Ovary (tissue), 9 donors: ENCODE data around the gene TMTC1. TPM values are rescaled to one million over a fixed set of nuclear protein-coding genes. Genes with fewer than 3 reads are reported as not detected.
"Not testable (repeated sequence)": the region's sequence is repeated elsewhere in the genome, so short reads cannot be mapped to it uniquely, and the experiment has no call there.

Experiments used
- DNase-seq, 5 donors: peaks; one replicate each; pipeline ENCODE4 v3.0.0-alpha.2; 2019 to 2020
- H3K27ac ChIP-seq, 2 donors: fragments of 200-600 bp; one replicate each; pipeline versions ENCODE4 v1.5.1 to v1.8.0; 2019 to 2022
- H3K27me3 ChIP-seq: fragments of 200-600 bp; one replicate; pipeline ENCODE4 v1.8.0; 2022
- H3K36me3 ChIP-seq: fragments of 200-600 bp; sonication (generic); one replicate; pipeline ENCODE4 v1.5.1; 2019
- H3K4me1 ChIP-seq: one replicate; pipeline ENCODE4 v1.8.1; 2013; ENCODE audit warnings: mild to moderate bottlenecking, moderate library complexity; ENCODE audit not compliant: insufficient read depth
- H3K4me3 ChIP-seq: fragments of 200-600 bp; sonication (generic); one replicate; pipeline ENCODE4 v1.5.1; 2017
- H3K9me3 ChIP-seq, 2 donors: fragments of 200-600 bp in 1 of 2; sonication (generic) in 1 of 2; one replicate each; pipeline versions ENCODE4 v1.5.1 to v1.8.1; 2013 to 2019; ENCODE audit warnings: mild to moderate bottlenecking in 1 of 2, moderate library complexity in 1 of 2
- CTCF ChIP-seq, 3 donors: fragments of 450-650 bp in 2 of 3; fragments of 200-600 bp in 1 of 3; IDR thresholded peaks; one replicate each; pipeline versions ENCODE4 v1.5.1 to v1.8.0; 2016 to 2022; ENCODE audit warnings: antibody characterized with exemption in 3 of 3, mild to moderate bottlenecking in 1 of 3
- EP300 ChIP-seq: sonication (generic); formaldehyde crosslinking; IDR thresholded peaks from one replicate; pipeline ENCODE4 v1.6.1; 2017; ENCODE audit warnings: antibody characterized with exemption
- POLR2A ChIP-seq: fragments of 450-650 bp; IDR thresholded peaks from one replicate; pipeline ENCODE4 v1.6.1; 2017; ENCODE audit warnings: antibody characterized with exemption, mild to moderate bottlenecking, moderate library complexity
- WGBS, 3 donors: extraction: QIAGEN DNeasy Blood & Tissue Kit in 1 of 3; methylation state at CpG; one replicate each; pipeline versions ENCODE4 v1.1.5 to v1.1.7; 2013 to 2017; 5-methylcytosine and 5-hydroxymethylcytosine counted together
- intact Hi-C, 4 donors: fragments of 100-400 bp; cut with DNase I; formaldehyde crosslinking; loops; one replicate each; pipeline versions ENCODE4 v1.11.0 to v1.15.1; 2022 to 2023
- polyA plus RNA-seq, 2 donors: library from polyadenylated mRNA; stranded (reverse); fragments of 200-250 nt in 1 of 2; fragments of 350-450 nt in 1 of 2; fragmentation: Illumina TruSeq in 1 of 2; extraction: RNeasy Lipid Tissue Mini Kit (QIAGEN cat#74804) in 1 of 2; gene quantifications; one replicate each; pipeline ENCODE4 v1.2.3, GENCODE V29; 2013 to 2014
- total RNA-seq, 7 donors: library from RNA; depleted of rRNA in 2 of 7; stranded (reverse); fragments of >200 nt in 2 of 7; fragmentation: NEBNext Ultra II Directional in 3 of 7; extraction: Animal tissue kit (Norgen Biotek cat#: 25700) in 3 of 7; gene quantifications; one replicate each; pipeline versions ENCODE4 v1.1.0 to v1.2.4, GENCODE V29; 2016 to 2023
- donor health status: DM: no; HTN: no; CAD: no; lungs with moderate emphysema.
- donor health status: DM: no; HTN: no; CAD: no.
- donor health status: Bipolar disorder and iron deficiency.
- donor health status: DM: yes; HTN: yes; CAD: no.
- donor health status: DM: no; HTN: no; CAD: no.
- donor health status: DM: yes; HTN: yes; CAD: no.

Gene TMTC1
- total and polyA plus RNA-seq, 9 donors, result 8.1 to 46.3 (median 21.3) TPM

- 8 to 20% (median 15%) methylated on average over 13 of the region's 13 CpGs for WGBS, 3 donors
- intact Hi-C loops, result no loop called here
- Histone ChIP-seq H3K4me1 (peaks cover 6% of the 10 kb centered on the region), H3K27ac (peak overlapping the region in 1 of 2 donors; percentile 69), H3K36me3 (no peaks in the 10 kb centered on the region), H3K27me3 (no peaks in the 10 kb centered on the region), H3K9me3 (no peaks in the 10 kb centered on the region), H3K4me3 (no peak overlapping the region)
- DNase-seq, result peak; percentile 22 to 68 (median 64)
- TF ChIP-seq EP300, result no peak
- TF ChIP-seq CTCF (IDR thresholded peaks at IDR 0.05), result no peak
- no peak for TF ChIP-seq POLR2A
Measured at GRCh38 chr12:29640589-29641345, 143.0 kb downstream of the TMTC1 start.

- peaks cover 6% of the 10 kb centered on the region for H3K4me1 ChIP-seq
- DNase-seq, result no peak
- no peak overlapping the region for H3K4me3 ChIP-seq
- no peaks in the 10 kb centered on the region for H3K36me3 ChIP-seq
- H3K27me3 ChIP-seq, result no peaks in the 10 kb centered on the region
- TF ChIP-seq POLR2A (no peak), CTCF (IDR thresholded peaks at IDR 0.05) (no peak), EP300 (no peak)
- H3K27ac ChIP-seq, result peak overlapping the region; percentile 4 to 69
- H3K9me3 ChIP-seq, result no peaks in the 10 kb centered on the region
- intact Hi-C loops, result no loop called here
- WGBS, 3 donors, result 58 to 78% (median 75%) methylated on average over 10 of the region's 10 CpGs
Measured at GRCh38 chr12:29639893-29640495, 143.7 kb downstream of the TMTC1 start.

- TF ChIP-seq POLR2A, result no peak
- TF ChIP-seq CTCF (IDR thresholded peaks at IDR 0.05), result no peak
- TF ChIP-seq EP300, result no peak
- Histone ChIP-seq H3K4me3 (no peak overlapping the region), H3K4me1 (peaks cover 6% of the 10 kb centered on the region), H3K9me3 (no peaks in the 10 kb centered on the region), H3K27ac (no peak overlapping the region), H3K36me3 (no peaks in the 10 kb centered on the region), H3K27me3 (no peaks in the 10 kb centered on the region)
- intact Hi-C loops, result no loop called here
- no peak for DNase-seq
- WGBS, 3 donors, result 45 to 78% (median 73%) methylated on average over 8 of the region's 8 CpGs
Measured at GRCh38 chr12:29638528-29638927, 145.2 kb downstream of the TMTC1 start.

GRCh38 chr12:29634057-29634456 is 149.7 kb downstream of the TMTC1 start:
- Histone ChIP-seq H3K36me3 (no peaks in the 10 kb centered on the region), H3K4me1 (no peaks in the 10 kb centered on the region), H3K27ac (no peak overlapping the region), H3K27me3 (no peaks in the 10 kb centered on the region), H3K4me3 (no peak overlapping the region), H3K9me3 (no peaks in the 10 kb centered on the region)
- intact Hi-C loops, result no loop called here
- WGBS, 3 donors, result 48 to 59% (median 54%) methylated on average over 3 of the region's 3 CpGs
- DNase-seq, result no peak
- TF ChIP-seq POLR2A (no peak), CTCF (IDR thresholded peaks at IDR 0.05) (no peak), EP300 (no peak)

- intact Hi-C loops, H3K4me3 ChIP-seq, H3K4me1 ChIP-seq, H3K27ac ChIP-seq, H3K27me3 ChIP-seq, H3K36me3 ChIP-seq, DNase-seq, H3K9me3 ChIP-seq: not testable (repeated sequence)
- 68 to 86% (median 76%) methylated on average over 1 of the region's 1 CpG for WGBS, 3 donors
Measured at GRCh38 chr12:29630164-29630563, 153.6 kb downstream of the TMTC1 start.
